GM18909 (cell line): ENCODE data around the gene ZDHHC3.
A peak's percentile ranks its signal among the peaks of the same experiment; 100 is the strongest.
"Not testable (repeated sequence)": the region's sequence is repeated elsewhere in the genome, so short reads cannot be mapped to it uniquely, and the experiment has no call there.

Experiments used
- ATAC-seq: cut with Tn5 transposase; IDR thresholded peaks from one replicate; pipeline ENCODE4 v1.9.1; 2021; ENCODE audit warnings: mild to moderate bottlenecking; ENCODE audit not compliant: unreplicated experiment, poor library complexity

ZDHHC3 gene

DNA sequence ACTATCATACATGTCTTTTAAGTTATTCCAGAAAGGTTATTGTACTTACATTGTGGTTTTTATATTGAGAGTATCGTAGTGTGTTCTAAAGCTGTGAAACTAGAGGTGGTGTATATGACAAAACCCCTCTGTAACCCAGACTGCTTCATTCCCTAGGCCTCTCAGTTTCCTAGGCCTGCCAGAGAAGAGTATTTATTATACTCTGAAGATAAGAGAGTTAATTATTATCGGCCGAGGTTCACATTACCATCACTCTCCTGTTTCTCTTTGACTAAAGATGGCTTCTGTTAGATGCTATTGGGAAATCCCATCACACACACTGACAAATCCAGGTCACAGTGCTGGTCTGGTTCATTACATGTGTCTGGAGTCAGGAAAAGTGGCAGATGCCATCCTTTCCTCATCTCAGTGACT lies 20.6 kb upstream of the ZDHHC3 start:
- ATAC-seq: peak; percentile 49

DNA sequence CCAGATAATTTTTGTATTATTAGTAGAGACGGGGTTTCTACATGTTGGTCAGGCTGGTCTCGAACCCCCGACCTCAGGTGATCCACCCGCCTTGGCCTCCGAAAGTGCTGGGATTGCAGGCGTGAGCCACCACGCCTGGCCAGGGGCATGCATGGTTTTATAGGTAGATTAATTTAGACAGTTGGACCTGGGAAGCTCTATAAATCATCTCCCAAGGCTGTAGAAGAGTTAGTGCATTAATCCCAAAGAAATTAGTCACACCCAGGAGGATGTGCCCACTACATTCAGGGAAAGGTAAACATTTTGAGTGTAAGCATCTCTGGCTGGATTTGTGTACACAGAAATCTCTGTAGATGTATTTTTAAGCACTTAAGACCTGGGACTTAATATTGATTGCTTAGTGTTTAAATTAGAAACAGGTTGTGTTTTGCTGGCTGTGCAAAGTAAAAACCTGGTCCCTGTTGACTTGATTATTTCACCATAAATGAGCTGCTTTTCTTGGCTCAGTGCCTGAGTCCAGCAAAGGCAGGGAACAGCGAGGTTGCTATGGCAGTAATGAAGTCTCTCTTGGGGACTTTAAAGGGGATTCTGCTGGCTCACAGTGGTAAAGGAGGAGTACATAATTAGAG lies 19.3 kb upstream of the ZDHHC3 start:
- no peak for ATAC-seq

DNA sequence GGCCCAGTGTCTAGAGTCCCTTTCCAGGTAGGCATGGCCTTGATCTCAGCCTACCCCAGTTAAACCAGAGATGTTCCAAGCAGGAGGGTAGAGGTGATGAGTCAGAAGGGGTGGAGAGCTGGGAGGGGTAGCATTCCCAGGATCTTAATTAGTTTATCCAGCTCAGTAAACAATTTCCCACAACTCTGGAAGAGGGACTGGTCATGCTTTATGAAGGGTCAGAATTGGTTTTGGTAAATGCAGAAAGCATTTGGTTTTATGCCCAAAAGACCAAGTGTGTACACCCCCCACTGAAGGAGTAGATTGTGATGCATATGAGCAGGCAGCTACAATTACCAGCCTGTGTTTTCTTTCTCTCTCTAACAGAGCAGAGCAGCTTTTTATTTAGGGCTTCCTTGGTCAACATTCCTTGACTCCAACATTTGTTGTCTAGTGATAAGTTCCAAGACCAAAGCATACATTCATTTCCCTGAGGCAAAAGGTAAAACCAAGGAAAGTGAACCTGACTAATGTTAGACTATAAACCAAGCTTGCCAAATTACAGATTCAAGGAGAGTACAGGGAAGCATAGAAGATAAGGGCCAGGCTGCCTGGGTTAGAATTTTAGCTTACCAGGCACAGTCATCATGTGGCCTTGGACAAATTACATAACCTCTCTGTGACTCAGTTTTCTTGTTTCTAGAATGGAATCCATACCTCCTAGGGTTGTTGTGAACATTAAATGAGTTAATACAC lies 17.7 kb upstream of the ZDHHC3 start:
- ATAC-seq: no peak

DNA sequence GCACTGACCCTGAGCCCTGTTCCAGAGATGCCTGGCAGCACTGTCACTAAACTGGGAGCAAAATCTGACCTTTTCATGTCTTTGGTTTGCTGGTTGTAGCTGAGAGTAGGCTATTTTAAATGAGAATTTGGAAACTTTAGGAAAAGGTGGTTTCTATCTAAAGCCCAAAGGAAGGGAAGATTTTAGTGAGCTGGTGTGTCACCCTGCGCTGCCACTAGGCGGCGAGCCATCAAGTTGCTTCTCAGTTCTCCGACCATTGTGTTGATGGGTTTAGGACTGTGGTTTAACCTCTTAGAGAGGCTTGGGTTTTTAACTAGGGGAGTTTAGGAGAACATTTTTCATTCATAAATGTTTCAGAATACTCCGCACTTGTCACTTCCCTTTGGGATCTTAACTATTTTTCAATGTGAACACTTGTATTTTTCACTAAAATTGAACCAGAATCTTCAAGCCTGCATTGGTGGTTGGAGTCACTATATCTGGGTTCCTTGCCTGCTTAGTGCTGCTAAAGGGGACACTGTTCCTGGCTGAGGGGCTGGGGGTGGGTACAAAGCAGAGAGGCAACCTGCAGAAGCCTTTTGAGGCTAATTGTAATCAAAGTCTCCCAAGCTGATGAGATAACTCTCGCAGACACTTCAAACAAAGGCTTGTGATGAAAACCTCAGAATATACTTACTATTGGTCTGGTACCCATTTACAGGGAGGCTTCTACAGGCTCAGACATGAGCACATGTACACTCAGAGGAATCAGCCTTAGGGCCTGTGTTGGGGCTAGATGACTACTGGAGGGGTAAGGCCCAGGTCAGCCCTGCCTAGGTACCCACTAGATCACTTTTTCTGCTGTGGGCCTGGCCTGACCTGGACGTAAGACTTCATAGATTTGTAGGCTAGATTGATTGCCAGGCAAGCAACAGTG lies 16.8 kb upstream of the ZDHHC3 start:
- no peak for ATAC-seq

DNA sequence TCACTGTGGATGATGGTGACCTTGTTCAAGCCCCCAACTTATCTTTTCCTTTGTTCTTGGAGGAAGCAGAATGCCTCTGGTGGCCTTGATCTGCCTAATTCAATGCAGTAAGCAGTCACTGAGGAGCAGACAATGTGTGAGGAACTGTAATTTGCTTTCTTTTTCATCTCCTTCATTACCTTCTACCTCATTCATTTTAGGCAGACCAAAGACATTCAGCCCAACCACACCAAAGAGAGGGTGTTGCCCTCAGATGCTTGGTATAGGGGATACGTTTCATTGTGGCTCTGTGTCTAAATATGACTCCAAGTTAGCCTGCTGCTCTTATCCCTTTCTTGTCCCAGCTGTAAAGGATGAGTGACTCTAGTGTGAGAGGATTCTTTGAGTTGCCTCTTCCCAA lies 15.4 kb upstream of the ZDHHC3 start:
- ATAC-seq: no peak

DNA sequence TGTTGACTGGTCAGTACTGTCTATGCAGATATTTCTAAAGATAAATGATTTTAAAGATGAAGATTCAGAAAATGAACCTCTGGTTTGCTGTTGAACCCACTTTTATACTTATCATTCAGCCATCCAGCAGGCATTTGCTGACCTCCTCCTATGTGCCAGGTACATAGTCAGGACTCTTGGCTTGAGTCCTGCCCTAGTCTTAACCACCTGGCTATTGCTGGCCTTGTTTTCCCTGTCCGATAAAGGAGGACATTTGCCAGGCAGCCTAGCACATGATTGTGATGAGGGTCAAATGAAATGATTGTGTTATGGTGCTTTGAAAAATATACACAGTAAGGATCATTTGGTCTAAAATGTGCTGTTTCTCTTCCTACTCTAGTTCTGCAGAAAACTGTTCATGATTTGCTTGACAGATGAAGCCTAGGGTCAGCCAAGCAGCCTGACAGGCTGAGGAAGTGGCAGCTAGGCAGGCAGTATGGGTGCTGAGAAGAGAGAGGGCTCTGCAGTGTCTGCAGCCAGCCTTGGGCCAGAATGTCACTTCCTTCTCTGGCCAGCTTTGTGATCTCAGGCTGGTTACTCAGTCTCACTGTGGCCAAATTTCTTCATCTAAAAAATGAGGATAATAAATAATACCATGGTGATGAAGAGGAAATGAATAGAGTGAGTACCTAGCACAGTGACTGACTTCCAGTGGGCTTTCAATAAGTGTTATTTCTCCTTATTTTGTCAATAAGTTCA lies 13.8 kb upstream of the ZDHHC3 start:
- no peak for ATAC-seq

DNA sequence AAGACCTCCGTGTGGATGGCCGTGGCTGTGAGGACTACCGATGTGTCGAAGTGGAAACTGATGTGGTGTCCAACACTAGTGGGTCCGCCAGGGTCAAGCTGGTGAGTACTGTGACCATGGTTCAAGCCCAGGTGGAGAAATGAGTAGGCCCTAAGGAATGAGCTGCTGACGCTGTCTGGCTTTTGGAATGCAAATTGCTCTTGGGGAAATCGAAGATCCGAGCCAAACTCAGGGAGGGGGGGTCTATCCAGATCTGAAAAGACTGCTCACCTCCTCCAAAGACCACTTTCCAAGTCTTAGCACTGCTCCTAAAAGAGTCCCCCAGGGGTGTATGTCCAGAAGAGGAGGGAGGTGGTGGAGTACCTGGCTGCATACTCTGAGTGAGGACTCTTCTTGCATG lies 13.2 kb upstream of the ZDHHC3 start:
- ATAC-seq: no peak

DNA sequence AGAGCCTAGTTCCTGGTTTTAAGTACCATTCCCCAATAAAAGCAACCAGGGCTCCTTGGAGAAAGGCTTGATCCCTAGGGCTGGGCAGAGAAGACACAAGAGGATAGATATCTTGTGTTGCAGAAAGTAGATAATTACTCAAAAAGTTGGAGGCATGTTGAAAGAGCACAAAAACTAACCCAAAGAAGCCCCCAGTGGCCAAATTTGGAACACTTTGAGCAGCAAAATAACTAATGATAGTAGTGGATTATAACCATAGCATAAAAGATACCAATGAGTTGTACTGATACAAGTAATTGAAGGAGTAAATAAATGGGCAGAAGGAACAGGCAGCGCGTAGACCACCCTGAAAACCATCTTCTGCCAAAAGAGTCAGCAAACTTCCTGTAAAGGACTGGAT lies 12.1 kb upstream of the ZDHHC3 start:
- no peak for ATAC-seq

DNA sequence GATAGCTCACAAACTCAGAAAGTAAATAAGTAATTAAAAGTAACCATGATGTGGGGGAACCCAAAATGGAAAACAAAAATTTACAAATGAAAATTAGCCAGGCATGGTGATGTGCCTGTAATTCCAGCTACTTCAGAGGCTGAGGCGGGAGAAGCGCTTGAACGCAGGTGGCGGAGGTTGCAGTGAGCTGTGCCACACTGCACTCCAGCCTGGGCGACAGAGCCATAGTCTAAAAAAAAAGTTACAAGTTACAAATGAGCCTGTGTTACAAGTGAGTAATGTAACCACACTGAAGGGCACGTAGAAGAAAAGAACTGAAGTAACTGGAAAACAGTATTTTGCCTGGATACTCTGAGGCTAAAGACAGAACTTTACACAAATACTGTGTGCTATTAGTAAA lies 11.4 kb upstream of the ZDHHC3 start:
- ATAC-seq: no peak

DNA sequence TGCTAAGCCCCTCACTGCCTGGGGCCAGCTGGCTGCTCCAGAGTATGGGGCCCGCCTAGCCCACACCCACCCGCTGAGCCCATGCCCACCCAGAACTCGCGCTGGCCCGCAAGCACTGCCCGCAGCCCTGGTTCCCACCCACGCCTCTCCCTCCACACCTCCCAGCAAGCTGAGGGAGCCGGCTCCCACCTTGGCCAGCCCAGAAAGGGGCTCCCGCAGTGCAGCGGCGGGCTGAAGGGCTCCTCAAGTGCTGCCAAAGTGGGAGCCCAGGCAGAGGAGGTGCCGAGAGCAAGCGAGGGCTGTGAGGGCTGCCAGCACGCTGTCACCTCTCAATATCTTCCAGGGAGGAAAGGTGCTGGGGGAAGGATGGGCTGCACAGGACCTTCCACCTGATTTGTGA lies 10.4 kb upstream of the ZDHHC3 start:
- ATAC-seq: not testable (repeated sequence)

DNA sequence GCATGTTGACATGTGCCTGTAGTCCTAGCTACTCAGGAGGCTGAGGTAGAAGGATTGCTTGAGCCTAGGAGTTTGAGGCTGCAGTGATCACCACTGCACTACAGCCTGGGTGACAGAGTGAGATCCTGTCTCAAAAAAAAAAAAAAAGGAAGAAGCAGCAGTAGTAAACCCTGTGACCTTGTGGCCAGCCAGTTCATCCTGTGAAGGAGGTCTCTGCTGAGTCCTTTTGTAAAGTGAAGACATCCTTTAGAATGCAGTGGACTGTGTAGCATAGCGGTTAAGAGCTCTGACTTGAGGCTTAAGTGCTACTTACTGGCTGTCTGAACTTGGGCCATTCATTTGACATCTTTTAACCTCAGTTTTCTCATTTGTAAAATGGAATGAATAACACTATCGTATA lies 8.4 kb upstream of the ZDHHC3 start:
- no peak for ATAC-seq

DNA sequence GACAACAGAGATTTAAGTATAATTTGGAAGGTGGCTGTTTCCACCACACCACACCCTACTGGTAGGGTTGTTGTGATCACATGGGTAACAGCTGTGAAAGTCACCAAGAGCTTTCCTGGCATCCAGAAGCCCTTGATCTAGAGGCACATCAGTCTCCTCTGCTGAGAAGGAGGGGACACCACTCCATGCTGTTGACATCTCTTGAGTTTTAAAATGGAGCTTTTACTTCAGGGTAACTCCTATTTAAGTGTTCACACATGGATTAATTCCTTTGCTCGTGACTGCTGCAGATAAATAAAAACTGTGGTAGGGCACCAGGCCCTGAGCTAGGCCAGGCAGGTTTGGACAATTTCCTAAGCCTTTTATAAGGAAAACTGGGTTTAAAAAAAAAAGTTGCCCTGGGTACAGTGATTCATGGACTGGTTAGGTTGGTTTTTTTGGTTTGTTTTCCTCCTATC lies 7.5 kb upstream of the ZDHHC3 start:
- no peak for ATAC-seq

DNA sequence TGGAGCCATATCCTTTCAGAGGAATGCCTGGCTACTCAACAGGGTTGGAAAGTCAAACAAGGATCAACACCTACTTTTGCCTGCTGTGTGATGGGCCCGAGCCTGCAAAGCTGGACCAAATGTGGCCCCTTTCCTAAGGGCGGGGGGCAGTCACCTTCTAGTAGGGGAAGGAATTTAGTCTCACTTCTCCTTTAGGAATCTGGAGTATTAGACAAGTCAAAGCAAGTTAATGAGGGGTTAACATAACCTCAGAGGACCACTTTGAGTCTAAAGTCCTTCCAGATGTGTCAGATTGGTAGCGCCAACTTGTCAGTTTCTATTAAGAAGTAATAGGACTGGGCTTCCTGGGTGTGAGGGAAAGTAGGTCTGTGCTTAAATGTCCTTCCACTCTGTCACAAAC lies 6.8 kb upstream of the ZDHHC3 start:
- ATAC-seq: no peak

DNA sequence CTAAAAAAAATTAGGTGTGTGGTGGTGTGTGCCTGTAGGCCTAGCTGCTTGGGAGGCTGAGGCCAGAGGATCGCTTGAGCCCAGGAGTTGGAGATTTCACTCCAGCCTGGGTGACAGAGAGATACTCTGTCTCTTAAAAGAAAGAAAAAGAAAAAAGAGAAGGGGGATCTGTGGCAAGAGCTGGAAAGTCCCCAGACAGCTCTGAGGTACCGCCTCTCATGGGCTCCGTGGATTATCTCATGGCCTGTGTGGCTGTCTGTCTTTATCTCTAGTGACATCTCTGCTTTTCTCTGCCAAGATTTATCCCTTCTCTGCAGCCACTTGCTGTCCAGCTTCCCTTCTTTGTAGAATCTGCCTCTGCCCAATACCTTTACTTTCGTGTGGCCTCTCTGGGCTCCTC lies 5.8 kb upstream of the ZDHHC3 start:
- ATAC-seq: peak; percentile 46

DNA sequence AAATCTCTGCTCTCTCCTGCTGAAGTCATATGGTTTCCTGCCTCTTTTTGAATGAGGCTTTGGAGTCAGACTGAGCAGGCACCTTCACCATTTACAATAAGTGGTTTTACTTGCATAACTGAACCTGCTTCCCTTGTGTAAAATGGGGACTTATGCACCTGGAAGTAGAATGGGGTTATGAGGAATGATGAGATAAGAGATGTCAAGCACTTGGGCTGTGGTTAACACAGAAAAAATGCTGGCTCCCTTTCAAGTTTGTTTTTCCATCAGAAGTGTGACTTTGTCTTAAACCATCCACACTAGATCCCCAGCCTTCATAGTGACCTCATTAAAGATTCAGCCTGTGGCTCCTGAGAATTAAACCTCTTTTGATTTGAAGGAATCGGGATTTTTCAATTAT lies 5.2 kb upstream of the ZDHHC3 start:
- ATAC-seq: no peak

DNA sequence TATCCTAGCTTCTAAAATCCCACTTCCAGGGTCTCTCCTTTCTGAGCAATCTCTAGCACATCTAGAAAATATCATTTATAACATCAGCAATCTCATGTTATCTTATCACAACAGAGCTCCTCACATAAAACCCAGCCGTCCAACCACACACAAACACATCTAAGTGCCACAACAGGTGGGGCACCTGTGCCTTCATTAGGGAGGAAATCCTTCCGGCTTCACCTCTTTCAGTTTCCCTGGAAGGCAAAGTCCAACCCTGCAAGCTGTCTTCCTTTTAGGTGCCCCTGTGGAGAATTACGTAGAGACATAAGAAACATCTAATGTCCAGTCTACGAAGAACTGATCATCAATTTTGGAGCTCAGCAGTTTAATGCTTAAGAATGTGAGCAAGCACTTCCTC lies 1.6 kb downstream of the ZDHHC3 start:
- ATAC-seq: no peak

DNA sequence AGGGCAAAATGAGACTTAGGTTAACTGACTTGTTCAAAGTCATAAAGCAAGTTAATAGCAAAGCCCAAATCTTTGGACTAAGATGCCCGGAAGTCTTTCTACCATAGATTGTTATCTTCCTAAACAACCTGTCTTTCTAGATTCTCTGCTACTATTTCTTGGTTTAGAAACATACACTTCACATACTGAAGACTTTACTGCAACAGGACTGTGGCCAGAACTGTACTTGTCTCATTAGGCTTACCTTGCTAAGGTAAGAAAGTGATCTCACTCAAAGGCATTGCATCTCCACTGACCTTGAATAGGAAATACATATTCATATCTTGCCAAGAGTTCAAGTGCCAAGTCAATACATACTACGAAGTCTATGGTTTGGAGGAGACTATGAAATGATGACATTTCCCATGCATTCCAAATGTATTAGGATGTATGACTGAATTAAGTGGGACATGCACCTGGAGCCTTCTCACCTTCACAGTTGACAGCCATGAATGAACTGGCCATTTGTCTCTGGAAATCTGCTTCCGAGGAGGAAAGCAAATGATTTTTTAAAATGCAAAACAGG lies 5.0 kb downstream of the ZDHHC3 start:
- no peak for ATAC-seq

DNA sequence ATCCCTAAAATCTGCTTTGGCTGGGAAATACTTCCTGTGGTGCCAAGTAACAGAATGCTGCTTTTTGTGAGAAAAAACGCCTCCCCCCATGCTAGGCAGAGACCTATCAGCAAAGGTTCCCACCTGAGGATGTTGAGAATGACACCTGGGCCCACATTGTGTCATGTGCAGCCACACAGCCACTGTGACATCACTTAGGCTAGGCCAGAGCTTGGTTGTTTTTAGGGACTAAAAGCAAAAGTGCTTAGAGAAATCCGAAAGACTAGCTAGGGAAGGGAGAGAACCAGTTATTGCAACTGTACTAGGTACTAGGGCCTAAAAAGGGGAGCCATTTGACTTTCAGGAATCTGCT lies 6.2 kb downstream of the ZDHHC3 start:
- ATAC-seq: no peak

DNA sequence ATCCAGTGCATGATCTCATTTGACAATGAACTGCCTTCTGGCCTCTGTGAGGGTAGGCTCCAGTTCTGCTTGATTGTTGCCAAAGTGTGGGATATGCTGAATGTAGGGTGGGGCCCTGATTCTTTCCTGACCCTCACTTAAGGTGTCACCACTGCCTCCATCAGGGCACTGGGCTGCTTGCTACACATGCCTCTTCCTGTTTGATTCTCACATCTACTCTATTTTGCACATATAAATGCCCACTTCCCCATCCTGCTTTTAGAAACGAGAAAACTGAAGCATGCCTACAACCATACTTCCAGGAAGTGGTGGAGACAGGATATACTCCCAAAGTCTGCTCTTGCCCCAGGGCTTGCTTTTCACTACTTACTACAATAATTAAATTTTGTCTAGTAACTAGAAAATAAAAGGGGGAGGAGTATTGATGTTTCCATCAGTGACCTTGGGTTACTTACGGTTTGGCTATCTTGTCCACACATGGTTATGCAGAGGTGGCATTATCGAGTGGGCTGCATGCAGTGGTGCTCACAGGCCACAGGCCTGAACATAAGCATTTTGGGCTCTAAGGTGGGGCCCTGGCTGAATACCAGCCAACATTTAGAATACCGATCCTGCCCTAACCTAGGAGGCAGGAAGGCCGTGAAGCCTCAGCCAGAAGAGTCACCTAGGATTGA lies 6.7 kb downstream of the ZDHHC3 start:
- no peak for ATAC-seq

DNA sequence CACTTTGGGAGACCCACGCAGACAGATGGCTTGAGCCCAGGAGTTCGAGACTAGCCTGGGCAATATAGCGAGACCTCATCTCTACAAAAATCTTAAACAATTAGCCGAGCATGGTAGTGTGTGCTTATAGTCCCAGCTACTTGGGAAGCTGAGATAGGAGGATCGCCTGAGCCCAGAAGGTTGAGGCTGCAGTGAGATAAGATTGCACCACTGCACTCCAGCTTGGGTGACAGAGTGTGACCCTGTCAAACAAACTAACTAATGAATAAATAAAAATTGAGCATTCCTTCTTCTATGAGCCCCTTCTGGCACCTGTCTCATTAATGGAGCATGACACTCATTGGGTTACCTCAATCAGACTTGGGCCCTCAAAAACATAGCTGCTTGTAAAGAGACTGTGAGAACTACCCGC lies 7.5 kb downstream of the ZDHHC3 start:
- no peak for ATAC-seq
